Measurements from ENCODE around the gene TEKT3.

TEKT3 gene

DNA sequence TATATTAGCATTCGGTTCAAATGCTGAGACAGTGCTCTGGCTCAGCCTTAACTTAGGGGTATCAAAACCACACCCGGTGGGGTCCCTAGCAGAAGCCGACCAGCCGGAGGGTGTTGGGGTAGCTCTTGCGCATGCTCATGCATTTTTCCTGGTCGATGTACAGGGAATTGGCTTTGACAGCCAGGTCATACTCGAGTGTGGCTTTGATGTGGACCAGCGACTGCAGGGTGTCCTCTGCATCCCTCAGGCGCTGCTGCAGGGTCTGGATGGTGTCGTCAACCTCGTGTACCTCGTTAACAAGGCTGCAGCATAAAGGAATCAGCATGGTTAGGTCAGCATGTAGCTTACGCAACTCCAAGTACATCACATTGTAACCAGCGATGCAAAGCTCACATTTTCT lies 37.5 kb downstream of the TEKT3 start:
- no peak for DNase-seq (ENCODE audit: low read depth in 1 of 2, low spot score in 1 of 2)
- no peak for TF ChIP-seq JUND (IDR thresholded peaks at IDR 0.05; ENCODE audit: low read depth)
- in situ Hi-C loops (cut with HindIII; ENCODE audit: low pct_unique_long_range_greater_than_20kb, low sequenced_read_pairs): no loop called here

DNA sequence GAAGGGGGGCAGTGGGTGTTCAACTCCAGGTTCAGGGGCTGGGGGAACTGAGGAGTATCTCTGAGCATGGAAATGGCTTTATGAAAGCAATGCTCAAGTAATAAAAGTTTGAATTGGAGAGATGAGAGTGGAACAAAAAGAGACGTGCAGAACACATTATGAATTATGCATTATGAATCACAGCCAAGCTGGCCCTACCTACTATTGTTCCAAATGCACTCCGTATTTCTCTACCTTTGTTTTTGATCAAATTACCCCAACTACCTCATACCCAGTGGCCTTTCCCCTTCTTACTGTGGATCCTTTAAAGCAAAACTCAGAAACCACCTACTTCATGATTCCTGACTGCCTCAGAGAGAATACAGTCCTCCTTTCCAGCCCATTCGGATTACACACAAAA lies 38.1 kb downstream of the TEKT3 start:
- in situ Hi-C loops (cut with HindIII; ENCODE audit: low pct_unique_long_range_greater_than_20kb, low sequenced_read_pairs): no loop called here
- TF ChIP-seq JUND (IDR thresholded peaks at IDR 0.05; ENCODE audit: low read depth): no peak

DNA sequence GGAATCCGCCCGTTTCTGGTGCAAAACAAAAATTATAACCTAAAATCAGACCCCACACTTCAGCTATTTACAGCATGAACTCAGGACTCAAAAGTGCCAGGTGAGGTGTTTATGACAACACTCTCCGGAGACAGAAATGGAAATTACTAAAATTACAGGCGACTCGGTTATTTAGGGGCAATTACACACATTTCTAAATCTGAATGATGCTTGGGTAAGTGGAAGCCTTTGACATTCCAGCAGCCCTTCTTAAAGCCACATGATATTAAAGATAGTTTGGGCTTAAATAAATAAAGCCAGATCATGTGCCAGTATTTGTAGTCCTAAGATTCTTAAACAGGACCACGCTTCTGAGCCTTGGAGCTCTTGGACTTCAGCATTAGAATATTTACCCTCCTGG lies 39.6 kb downstream of the TEKT3 start:
- no peak for TF ChIP-seq JUND (IDR thresholded peaks at IDR 0.05; ENCODE audit: low read depth)
- in situ Hi-C loops (cut with HindIII; ENCODE audit: low pct_unique_long_range_greater_than_20kb, low sequenced_read_pairs): no loop called here
- DNase-seq (ENCODE audit: low read depth in 1 of 2, low spot score in 1 of 2): no peak

More for the DNA sequence above, 38.1 kb downstream of the TEKT3 start:
- no peak for DNase-seq (ENCODE audit: low read depth in 1 of 2, low spot score in 1 of 2)

DNA sequence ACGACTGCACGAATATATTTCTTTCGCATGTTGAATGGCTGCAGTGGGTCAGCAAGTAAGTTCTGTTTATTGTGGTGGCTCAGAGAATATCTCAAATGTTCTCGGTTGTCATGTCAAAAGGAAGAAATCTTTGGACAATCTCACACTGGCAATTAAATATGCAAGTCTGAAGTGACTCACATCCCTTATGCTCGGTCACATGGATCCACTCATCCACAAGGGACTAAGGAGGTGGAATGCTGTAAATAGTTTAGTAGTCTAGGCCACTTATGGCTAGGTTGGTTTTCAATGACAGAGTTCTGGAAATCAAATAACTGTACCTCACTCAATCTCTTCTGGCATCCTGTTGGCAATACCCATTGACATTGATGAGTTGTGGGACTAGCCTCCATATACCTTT lies 43.2 kb downstream of the TEKT3 start:
- DNase-seq (ENCODE audit: low read depth in 1 of 2, low spot score in 1 of 2): no peak
- in situ Hi-C loops (cut with HindIII; ENCODE audit: low pct_unique_long_range_greater_than_20kb, low sequenced_read_pairs): no loop called here

DNA sequence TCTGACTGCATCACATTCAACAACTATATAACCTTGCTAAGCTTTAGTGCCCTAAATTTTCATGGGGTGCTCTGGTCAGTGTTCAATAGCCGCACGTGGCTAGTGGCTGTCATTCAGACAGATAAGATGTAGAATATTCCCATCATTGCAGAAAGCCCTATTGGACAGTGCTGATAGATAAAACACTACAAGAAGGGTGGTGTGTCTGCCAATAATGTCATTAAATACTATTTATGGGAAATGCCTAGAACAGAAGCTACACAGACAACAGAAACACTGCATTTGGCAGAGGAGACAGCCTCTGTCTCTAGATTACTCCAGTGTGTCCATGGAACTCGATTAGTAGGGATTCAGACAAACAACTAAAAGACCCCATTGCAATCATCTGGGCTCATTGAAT lies 47.8 kb downstream of the TEKT3 start:
- in situ Hi-C loops (cut with HindIII; ENCODE audit: low pct_unique_long_range_greater_than_20kb, low sequenced_read_pairs): no loop called here
- no peak for TF ChIP-seq JUND (IDR thresholded peaks at IDR 0.05; ENCODE audit: low read depth)
- no peak for DNase-seq (ENCODE audit: low read depth in 1 of 2, low spot score in 1 of 2)

More for the DNA sequence above, 43.2 kb downstream of the TEKT3 start:
- no peak for TF ChIP-seq JUND (IDR thresholded peaks at IDR 0.05; ENCODE audit: low read depth)

DNA sequence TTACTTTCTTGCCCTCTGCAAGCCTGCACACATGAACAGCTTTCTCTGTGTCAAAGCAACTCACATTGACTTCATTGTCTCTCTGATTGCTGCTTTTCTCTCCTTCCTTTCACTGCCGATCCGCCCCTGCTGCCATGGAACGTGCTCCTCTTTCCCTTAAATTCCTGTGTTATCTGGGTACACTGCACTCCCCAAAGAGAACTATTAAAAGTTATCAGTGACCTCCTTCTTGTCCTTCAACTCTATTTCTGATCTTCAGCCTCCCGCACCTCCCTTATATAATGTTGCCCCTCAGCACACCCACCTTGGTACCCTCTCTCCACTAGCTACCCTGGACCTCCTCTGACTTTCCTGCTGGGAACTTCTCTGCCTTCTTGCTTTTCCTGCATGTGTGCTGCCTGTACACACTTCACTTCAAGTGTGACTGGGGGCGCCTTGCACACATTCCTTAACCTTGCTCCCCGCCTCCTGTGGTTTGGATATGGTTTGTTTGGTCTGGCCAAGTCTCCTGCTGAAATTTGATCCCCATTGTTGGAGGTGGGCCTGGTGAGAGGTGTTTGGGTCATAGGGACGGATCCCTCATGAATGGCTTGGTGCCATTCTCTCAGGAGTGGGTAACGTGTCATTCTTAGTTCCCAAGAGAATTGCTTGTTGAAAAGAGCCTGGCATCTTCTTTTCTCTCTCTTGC lies 49.6 kb downstream of the TEKT3 start:
- in situ Hi-C loops (cut with HindIII; ENCODE audit: low pct_unique_long_range_greater_than_20kb, low sequenced_read_pairs): no loop called here
- no peak for TF ChIP-seq JUND (IDR thresholded peaks at IDR 0.05; ENCODE audit: low read depth)
- DNase-seq (ENCODE audit: low read depth in 1 of 2, low spot score in 1 of 2): no peak

DNA sequence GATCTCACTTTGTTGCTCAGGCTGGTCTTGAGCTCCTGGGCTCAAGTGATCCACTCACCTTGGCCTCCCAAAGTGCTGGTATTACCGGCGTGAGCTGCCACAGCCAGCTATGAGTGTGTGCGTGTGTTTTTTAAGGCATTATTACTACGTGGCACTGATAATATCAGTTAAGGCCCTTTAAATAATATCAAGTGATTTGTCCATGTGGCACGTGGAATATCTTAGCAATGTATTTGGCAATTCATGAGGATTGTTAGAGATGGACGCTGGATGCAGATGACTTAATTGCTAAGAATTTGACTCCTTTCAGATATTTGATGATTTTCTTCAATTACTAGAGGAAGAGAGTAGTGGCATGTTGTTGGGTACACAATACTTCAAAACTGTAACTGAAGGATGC lies 50.8 kb downstream of the TEKT3 start:
- DNase-seq (ENCODE audit: low read depth in 1 of 2, low spot score in 1 of 2): no peak
- in situ Hi-C loops (cut with HindIII; ENCODE audit: low pct_unique_long_range_greater_than_20kb, low sequenced_read_pairs): no loop called here
- no peak for TF ChIP-seq JUND (IDR thresholded peaks at IDR 0.05; ENCODE audit: low read depth)

DNA sequence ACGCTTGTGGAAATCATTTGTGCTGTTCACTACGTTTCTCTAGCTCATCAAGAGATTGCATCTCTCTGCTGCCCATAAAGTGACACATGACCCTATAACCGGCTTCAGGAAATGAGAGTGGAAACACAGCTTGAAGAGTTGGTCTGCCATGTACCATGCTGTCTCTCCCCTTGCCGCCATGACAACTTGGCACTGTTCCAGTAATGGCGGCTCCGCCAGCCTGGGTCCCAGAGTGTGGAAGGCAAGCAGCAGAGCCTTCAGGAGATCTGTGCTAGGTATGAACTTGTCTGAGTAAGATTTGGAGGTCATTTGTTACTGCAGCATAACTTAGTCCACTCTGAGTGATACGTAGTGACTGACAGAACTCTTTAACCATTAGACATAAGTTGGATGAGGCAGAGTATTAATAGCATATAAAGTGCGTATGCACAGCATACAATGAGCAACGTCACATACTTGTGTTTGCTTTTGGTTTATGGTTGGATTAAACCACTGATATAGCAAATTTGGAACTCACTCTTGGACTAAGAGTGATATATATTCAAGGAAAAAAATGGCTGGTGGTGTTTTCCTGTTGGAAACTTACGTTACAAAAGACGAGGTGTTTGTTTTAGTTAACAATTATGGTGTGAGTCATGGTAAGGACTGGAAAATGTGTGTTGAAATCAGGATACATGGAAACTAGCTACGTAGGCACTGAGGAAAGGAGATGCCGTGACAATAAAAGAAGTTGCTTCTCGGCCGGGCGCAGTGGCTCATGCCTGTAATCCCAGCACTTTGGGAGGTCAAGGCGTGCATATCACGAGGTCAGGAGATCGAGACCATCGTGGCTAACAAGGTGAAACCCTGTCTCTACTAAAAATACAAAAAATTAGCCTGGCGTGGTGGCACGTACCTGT lies 51.9 kb downstream of the TEKT3 start:
- no peak for TF ChIP-seq JUND (IDR thresholded peaks at IDR 0.05; ENCODE audit: low read depth)
- DNase-seq (ENCODE audit: low read depth in 1 of 2, low spot score in 1 of 2): no peak
- in situ Hi-C loops (cut with HindIII; ENCODE audit: low pct_unique_long_range_greater_than_20kb, low sequenced_read_pairs): no loop called here

DNA sequence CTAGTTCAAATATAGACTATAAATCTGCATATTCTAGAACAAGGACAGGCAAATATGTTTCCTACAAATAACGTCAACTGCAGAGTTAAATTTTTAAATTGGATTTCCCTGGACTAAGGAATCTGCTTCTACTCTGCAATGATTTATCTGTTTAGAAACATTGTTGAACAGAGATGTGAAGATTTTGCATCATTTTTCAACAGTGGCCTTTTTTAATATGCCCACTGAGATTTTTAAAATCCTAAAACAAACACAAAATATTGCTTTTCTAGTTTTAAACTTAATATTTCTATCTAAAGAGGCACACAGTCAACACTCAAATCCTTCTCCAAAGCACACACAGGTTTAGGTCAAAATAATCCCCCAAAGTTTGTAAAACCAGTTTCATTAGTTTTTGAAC lies 52.5 kb downstream of the TEKT3 start:
- in situ Hi-C loops (cut with HindIII; ENCODE audit: low pct_unique_long_range_greater_than_20kb, low sequenced_read_pairs): no loop called here
- TF ChIP-seq JUND (IDR thresholded peaks at IDR 0.05; ENCODE audit: low read depth): no peak
- no peak for DNase-seq (ENCODE audit: low read depth in 1 of 2, low spot score in 1 of 2)

DNA sequence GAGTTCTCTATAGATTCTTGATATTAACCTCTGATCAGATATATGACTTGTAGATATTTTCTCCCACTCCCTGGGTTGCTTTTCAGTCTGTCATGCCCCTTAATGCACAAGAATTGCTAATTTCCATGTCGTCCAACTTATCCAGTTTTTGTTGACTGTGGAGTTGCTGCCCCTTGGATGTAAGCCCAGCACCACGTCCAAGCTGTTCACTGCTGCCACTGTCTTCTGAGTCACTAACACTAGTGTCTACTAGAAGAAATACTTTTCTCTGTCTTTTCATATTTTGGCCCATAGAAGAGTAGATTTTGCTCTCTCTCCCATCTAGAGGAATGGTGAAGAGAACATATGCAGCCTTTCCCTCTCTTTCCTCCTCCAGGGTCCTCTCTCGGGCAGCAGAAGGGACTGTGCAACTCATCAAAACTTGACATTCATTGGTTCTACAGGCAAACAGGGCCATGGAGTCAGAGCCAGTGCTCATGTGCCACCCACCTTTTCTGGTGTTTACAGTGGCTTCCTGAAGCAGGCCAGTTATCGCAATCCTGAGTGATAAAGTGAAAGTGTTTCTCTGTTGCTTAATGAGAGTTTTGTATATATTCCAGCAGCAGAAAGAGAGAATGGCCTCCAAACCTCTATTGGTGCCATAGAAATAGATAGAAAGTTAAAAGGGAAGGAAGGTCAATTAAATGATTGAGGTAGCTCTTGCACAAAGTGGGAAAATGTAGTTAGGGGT lies 53.7 kb downstream of the TEKT3 start:
- in situ Hi-C loops (cut with HindIII; ENCODE audit: low pct_unique_long_range_greater_than_20kb, low sequenced_read_pairs): no loop called here
- no peak for DNase-seq (ENCODE audit: low read depth in 1 of 2, low spot score in 1 of 2)
- TF ChIP-seq JUND (IDR thresholded peaks at IDR 0.05; ENCODE audit: low read depth): no peak

DNA sequence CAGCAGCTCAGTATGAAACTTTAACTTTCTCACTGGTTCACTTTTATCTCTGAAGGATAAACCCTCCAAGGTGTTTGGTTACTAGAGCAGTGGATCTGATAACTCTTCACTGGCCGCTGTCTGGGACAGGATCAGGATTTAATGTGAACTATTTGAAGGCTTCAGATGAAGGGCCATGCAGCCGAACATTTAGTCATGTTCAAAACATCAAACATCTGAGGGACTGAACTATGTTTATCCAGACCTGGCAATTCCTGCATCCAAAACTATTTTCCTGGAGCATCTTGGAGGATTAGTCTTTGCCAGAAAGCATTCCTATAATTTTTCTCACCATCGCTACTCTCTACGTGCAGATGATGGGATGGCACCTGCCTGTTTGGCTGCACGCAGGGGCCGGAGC lies 55.9 kb downstream of the TEKT3 start:
- DNase-seq (ENCODE audit: low read depth in 1 of 2, low spot score in 1 of 2): no peak
- in situ Hi-C loops (cut with HindIII; ENCODE audit: low pct_unique_long_range_greater_than_20kb, low sequenced_read_pairs): no loop called here
- TF ChIP-seq JUND (IDR thresholded peaks at IDR 0.05; ENCODE audit: low read depth): no peak

DNA sequence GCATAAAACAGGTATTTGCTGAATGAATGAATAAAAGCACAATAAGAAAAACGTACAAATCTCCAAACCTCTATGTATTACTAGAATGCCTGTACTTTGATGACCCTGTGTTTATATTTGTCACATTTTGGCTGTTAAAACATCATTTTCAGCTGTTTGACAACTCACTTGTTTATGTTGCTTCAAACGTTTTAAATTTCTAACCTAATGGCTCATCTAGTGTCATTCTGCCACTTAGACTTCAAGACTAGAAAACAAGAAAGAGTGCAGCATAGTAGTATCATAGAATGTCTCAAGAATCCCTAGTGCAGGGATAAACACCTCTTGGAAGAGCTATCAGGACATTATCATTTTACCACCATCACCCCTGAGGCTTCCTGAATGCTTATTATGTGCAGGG lies 56.9 kb downstream of the TEKT3 start:
- in situ Hi-C loops (cut with HindIII; ENCODE audit: low pct_unique_long_range_greater_than_20kb, low sequenced_read_pairs): no loop called here
- no peak for DNase-seq (ENCODE audit: low read depth in 1 of 2, low spot score in 1 of 2)
- no peak for TF ChIP-seq JUND (IDR thresholded peaks at IDR 0.05; ENCODE audit: low read depth)

DNA sequence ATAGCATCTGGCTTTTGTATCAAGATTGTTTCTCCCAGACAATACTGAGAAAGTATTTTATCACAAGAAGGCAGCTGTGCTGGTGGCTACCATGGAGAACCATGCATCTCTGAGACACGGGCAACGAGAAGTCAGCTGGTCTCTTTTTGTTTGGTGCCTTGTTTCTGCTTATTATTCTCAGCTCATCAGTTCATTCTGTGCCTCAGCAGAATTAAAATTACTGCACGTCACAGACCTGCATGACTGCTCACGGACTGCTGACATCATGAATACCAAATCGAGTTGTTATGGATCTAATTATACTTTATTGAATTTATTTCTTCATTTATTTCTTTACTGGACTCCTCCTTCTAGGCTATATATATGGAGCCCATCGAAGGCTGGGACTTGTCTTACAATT lies 57.3 kb downstream of the TEKT3 start:
- in situ Hi-C loops (cut with HindIII; ENCODE audit: low pct_unique_long_range_greater_than_20kb, low sequenced_read_pairs): no loop called here
- no peak for DNase-seq (ENCODE audit: low read depth in 1 of 2, low spot score in 1 of 2)
- no peak for TF ChIP-seq JUND (IDR thresholded peaks at IDR 0.05; ENCODE audit: low read depth)

Measured in T47D (cell line).